Liver (tissue), 9 donors: ENCODE results near the gene LRAT. TPM values are rescaled to one million over a fixed set of nuclear protein-coding genes. Genes with fewer than 3 reads are reported as not detected.

Experiments
- DNase-seq: peaks from one replicate; pipeline ENCODE4 v3.0.0-alpha.2; 2017; ENCODE audit warnings: low spot score
- H3K27ac ChIP-seq, 2 donors: one replicate each; pipeline ENCODE4 v1.7.0; 2013; ENCODE audit warnings: inconsistent platforms in 2 of 2, low read length in 2 of 2, control low read depth in 1 of 2, low read depth in 1 of 2, mild to moderate bottlenecking in 1 of 2
- H3K27me3 ChIP-seq, 4 donors: one replicate each; pipeline versions ENCODE4 v1.6.1 to v1.7.0; 2013; ENCODE audit warnings: low read length in 3 of 4, inconsistent platforms in 1 of 4, mild to moderate bottlenecking in 1 of 4, moderate library complexity in 1 of 4; ENCODE audit not compliant: control insufficient read depth in 4 of 4, insufficient read depth in 4 of 4
- H3K36me3 ChIP-seq, 4 donors: one replicate each; pipeline versions ENCODE4 v1.6.1 to v1.7.0; 2013; ENCODE audit warnings: low read length in 3 of 4, mild to moderate bottlenecking in 3 of 4, low read depth in 1 of 4, moderate library complexity in 1 of 4; ENCODE audit not compliant: control insufficient read depth in 4 of 4, insufficient read depth in 3 of 4
- H3K4me1 ChIP-seq, 4 donors: one replicate each; pipeline versions ENCODE4 v1.6.1 to v1.7.0; 2013; ENCODE audit warnings: low read length in 3 of 4, mild to moderate bottlenecking in 3 of 4, moderate library complexity in 1 of 4; ENCODE audit not compliant: control insufficient read depth in 4 of 4, insufficient read depth in 4 of 4
- H3K4me3 ChIP-seq, 3 donors: one replicate each; pipeline versions ENCODE4 v1.6.1 to v1.7.0; 2013; ENCODE audit warnings: low read length in 3 of 3, control low read depth in 1 of 3, low read depth in 1 of 3, mild to moderate bottlenecking in 1 of 3
- H3K9ac ChIP-seq, 2 donors: one replicate each; pipeline ENCODE4 v1.7.0; 2013; ENCODE audit warnings: low read length in 2 of 2, mild to moderate bottlenecking in 2 of 2, moderate library complexity in 2 of 2, control low read depth in 1 of 2, low read depth in 1 of 2
- H3K9me3 ChIP-seq, 4 donors: one replicate each; pipeline versions ENCODE4 v1.6.1 to v1.7.0; 2013; ENCODE audit warnings: low read length in 3 of 4; ENCODE audit not compliant: control insufficient read depth in 4 of 4
- ATF3 ChIP-seq: IDR thresholded peaks from 2 replicates; pipeline ENCODE4 v1.6.1; 2016; ENCODE audit warnings: antibody characterized with exemption
- CTCF ChIP-seq: fragments of 150-350 bp; IDR thresholded peaks from 2 replicates; pipeline ENCODE4 v1.5.1; 2017; ENCODE audit warnings: improper control_type of control experiment, low read depth, low read length; ENCODE audit not compliant: missing input control
- EGR1 ChIP-seq, 2 donors: IDR thresholded peaks; 2 replicates each; pipeline ENCODE4 v1.6.1; 2016 to 2018; ENCODE audit warnings: antibody characterized with exemption in 2 of 2, low read depth in 2 of 2
- FOXA1 ChIP-seq: IDR thresholded peaks from 2 replicates; pipeline ENCODE4 v1.6.1; 2016; ENCODE audit warnings: antibody characterized with exemption
- FOXA2 ChIP-seq: IDR thresholded peaks from 2 replicates; pipeline ENCODE4 v1.6.1; 2016; ENCODE audit warnings: antibody characterized with exemption
- GABPA ChIP-seq, 2 donors: IDR thresholded peaks in 1 of 2; conservative IDR thresholded peaks in 1 of 2; 2 replicates each; pipeline ENCODE4 v1.6.1; 2016; ENCODE audit warnings: antibody characterized with exemption in 2 of 2, mild to moderate bottlenecking in 1 of 2, moderate library complexity in 1 of 2
- HNF4A ChIP-seq, 2 donors: conservative IDR thresholded peaks; 2 replicates each; pipeline ENCODE4 v1.6.1; 2016; ENCODE audit warnings: antibody characterized with exemption in 2 of 2, mild to moderate bottlenecking in 2 of 2
- HNF4G ChIP-seq: IDR thresholded peaks from 2 replicates; pipeline ENCODE4 v1.6.1; 2016; ENCODE audit warnings: antibody characterized with exemption
- JUND ChIP-seq, 2 donors: IDR thresholded peaks; 2 replicates each; pipeline ENCODE4 v1.6.1; 2016; ENCODE audit warnings: antibody characterized with exemption in 2 of 2
- NR2F2 ChIP-seq: IDR thresholded peaks from 2 replicates; pipeline ENCODE4 v1.6.1; 2016; ENCODE audit warnings: antibody characterized with exemption
- RAD21 ChIP-seq, 2 donors: IDR thresholded peaks; 2 replicates each; pipeline ENCODE4 v1.6.1; 2016; ENCODE audit warnings: antibody characterized with exemption in 2 of 2, mild to moderate bottlenecking in 2 of 2
- REST ChIP-seq: IDR thresholded peaks from 2 replicates; pipeline ENCODE4 v1.6.1; 2016; ENCODE audit warnings: antibody characterized with exemption, mild to moderate bottlenecking
- RXRA ChIP-seq, 2 donors: IDR thresholded peaks; 2 replicates each; pipeline ENCODE4 v1.6.1; 2017 to 2018; ENCODE audit warnings: antibody characterized with exemption in 2 of 2, mild to moderate bottlenecking in 1 of 2
- SP1 ChIP-seq: IDR thresholded peaks from 2 replicates; pipeline ENCODE4 v1.6.1; 2018; ENCODE audit warnings: antibody characterized with exemption, mild to moderate bottlenecking
- TAF1 ChIP-seq: conservative IDR thresholded peaks from 2 replicates; pipeline ENCODE4 v1.6.1; 2016; ENCODE audit warnings: antibody characterized with exemption, mild to moderate bottlenecking
- YY1 ChIP-seq: IDR thresholded peaks from 2 replicates; pipeline ENCODE4 v1.6.1; 2016; ENCODE audit warnings: antibody characterized with exemption, mild to moderate bottlenecking
- ZBTB33 ChIP-seq: IDR thresholded peaks from 2 replicates; pipeline ENCODE4 v1.6.1; 2016; ENCODE audit warnings: antibody characterized with exemption
- WGBS: extraction: QIAGEN DNeasy Blood & Tissue Kit; methylation state at CpG from one replicate; pipeline ENCODE4 v1.1.7; 2013; 5-methylcytosine and 5-hydroxymethylcytosine counted together
- polyA plus RNA-seq, 2 donors: library from polyadenylated mRNA; stranded (reverse) in 1 of 2; unstranded in 1 of 2; fragments of 200-250 nt in 1 of 2; fragments of >200 nt in 1 of 2; fragmentation: Nextera tagmentation in 1 of 2; extraction: Ambion mirVana in 1 of 2; gene quantifications; one replicate each; pipeline versions ENCODE4 v1.2.1 to v1.2.3, GENCODE V29; 2013 to 2015
- total RNA-seq, 2 donors: library from RNA; depleted of rRNA; stranded (reverse); fragments of >200 nt; gene quantifications; one replicate each; pipeline ENCODE4 v1.2.3, GENCODE V29; 2014
- TF ChIP-seq, protein P1 (sequence below): IDR thresholded peaks from 2 replicates; pipeline ENCODE4 v1.6.1; 2016; ENCODE audit warnings: antibody characterized with exemption
- donor health status: healthy.
- donor health status: healthy.
- donor health status: healthy.
- donor health status: healthy.
- donor health status: healthy.

Gene LRAT
- total and polyA plus RNA-seq, 4 donors: 1.0 to 6.3 (median 3.5) TPM

DNA sequence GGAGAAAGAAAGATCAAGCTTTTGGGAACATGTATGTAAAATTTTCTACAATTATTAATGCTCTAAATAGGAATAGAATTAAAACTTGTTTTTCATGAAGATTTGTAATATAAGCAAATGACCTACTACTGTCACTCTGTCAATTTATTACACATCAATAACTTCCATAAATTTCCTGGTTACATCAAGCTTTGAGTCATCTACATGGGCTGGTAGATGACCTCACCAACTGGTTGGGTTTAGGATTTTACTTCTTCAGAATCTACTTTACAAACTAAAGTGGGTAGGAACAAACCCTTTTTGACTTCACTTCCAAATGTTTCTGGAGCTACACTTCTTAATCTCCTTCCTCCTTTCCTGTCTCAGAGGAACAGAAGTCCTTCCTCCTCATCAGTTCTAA is 12.0 kb upstream of the LRAT start:
- no peak for TF ChIP-seq YY1
- no peak for TF ChIP-seq FOXA1
- no peak for TF ChIP-seq HNF4A (conservative IDR thresholded peaks at IDR 0.05)
- TF ChIP-seq HNF4G: no peak
- no peak for TF ChIP-seq RXRA (IDR thresholded peaks at IDR 0.05)
- no peak for TF ChIP-seq RAD21 (IDR thresholded peaks at IDR 0.05)
- no peak for TF ChIP-seq CTCF
- TF ChIP-seq EGR1 (IDR thresholded peaks at IDR 0.05; ENCODE audit: low read depth in 2 of 2): no peak
- no peak for TF ChIP-seq JUND (IDR thresholded peaks at IDR 0.05)
- TF ChIP-seq ZBTB33: no peak
- TF ChIP-seq NR2F2: no peak
- TF ChIP-seq GABPA (IDR thresholded peaks at IDR 0.05 in 1 of 2, conservative IDR thresholded peaks at IDR 0.05 in 1 of 2): no peak
- H3K27ac ChIP-seq: no peak overlapping the region

DNA sequence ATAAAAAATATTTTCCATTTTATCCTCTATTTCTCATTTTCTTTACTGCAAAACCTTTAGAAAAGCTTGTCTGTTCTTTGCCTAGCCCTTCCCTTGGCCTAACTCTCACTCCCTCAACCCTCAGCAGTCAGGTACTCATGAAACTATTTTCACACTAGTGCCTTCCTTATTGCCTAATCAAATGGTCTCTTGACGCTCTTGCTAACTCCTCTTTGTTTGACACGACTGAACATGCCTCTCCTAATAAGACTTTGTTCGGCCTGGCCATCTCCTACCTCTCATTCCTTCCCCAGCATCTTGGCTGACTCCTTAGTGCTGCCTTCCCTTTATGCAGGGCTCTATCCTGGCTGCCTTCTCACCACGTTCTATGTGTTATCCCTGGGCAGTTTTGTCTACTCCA is 11.1 kb upstream of the LRAT start:
- no peaks in the 10 kb centered on the region for H3K36me3 ChIP-seq
- 87% methylated on average over 4 of the region's 4 CpGs for WGBS
- no peaks in the 10 kb centered on the region for H3K27me3 ChIP-seq
- no peaks in the 10 kb centered on the region for H3K9me3 ChIP-seq
- H3K9ac ChIP-seq: no peak overlapping the region
- H3K27ac ChIP-seq: no peak overlapping the region
- TF ChIP-seq HNF4G (no peak), HNF4A (conservative IDR thresholded peaks at IDR 0.05) (no peak), FOXA1 (no peak), NR2F2 (no peak), TAF1 (no peak), SP1 (no peak), ZBTB33 (no peak), EGR1 (IDR thresholded peaks at IDR 0.05; ENCODE audit: low read depth in 2 of 2) (no peak), GABPA (IDR thresholded peaks at IDR 0.05 in 1 of 2, conservative IDR thresholded peaks at IDR 0.05 in 1 of 2) (no peak), REST (no peak), ATF3 (no peak), CTCF (no peak), YY1 (no peak), FOXA2 (no peak), RXRA (IDR thresholded peaks at IDR 0.05) (no peak), RAD21 (IDR thresholded peaks at IDR 0.05) (no peak), JUND (IDR thresholded peaks at IDR 0.05) (no peak)
- TF ChIP-seq, protein P1, sequence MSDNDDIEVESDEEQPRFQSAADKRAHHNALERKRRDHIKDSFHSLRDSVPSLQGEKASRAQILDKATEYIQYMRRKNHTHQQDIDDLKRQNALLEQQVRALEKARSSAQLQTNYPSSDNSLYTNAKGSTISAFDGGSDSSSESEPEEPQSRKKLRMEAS: no peak
- no peak for DNase-seq
- no peak overlapping the region for H3K4me3 ChIP-seq
- no peaks in the 10 kb centered on the region for H3K4me1 ChIP-seq

More for the DNA sequence above, 12.0 kb upstream of the LRAT start:
- no peak overlapping the region for H3K4me3 ChIP-seq
- H3K27me3 ChIP-seq: no peaks in the 10 kb centered on the region
- H3K36me3 ChIP-seq: no peaks in the 10 kb centered on the region
- no peak for DNase-seq
- no peaks in the 10 kb centered on the region for H3K4me1 ChIP-seq
- no peak overlapping the region for H3K9ac ChIP-seq
- no peaks in the 10 kb centered on the region for H3K9me3 ChIP-seq
